ENCODE measurements around the gene UROC1.

Gene UROC1

GRCh38 chr3:126478581-126479310, 38.8 kb downstream of the UROC1 start:
- no peak for DNase-seq (ENCODE audit: low read depth in 2 of 2)

- no peak for DNase-seq (ENCODE audit: low read depth in 2 of 2)
Observed at GRCh38 chr3:126477061-126477380, 40.6 kb downstream of the UROC1 start.

- peak in 1 of 2 donors; percentile 20 for DNase-seq (ENCODE audit: low read depth in 2 of 2)
Observed at GRCh38 chr3:126476166-126477060, 41.2 kb downstream of the UROC1 start.

GRCh38 chr3:126475413-126476114, 42.0 kb downstream of the UROC1 start, which contains the start of gene ZXDC:
Gene ZXDC (minus strand): TSS chr3:126475891. CDS start chr3:126475865, 26 bp downstream.
- peak; percentile 86 for DNase-seq (ENCODE audit: low read depth in 2 of 2)

GRCh38 chr3:126474498-126475412, 42.8 kb downstream of the UROC1 start:
- DNase-seq (ENCODE audit: low read depth in 2 of 2), result peak in 1 of 2 donors; percentile 24

GRCh38 chr3:126473292-126474168, 44.0 kb downstream of the UROC1 start:
- DNase-seq (ENCODE audit: low read depth in 2 of 2), result no peak

- DNase-seq (ENCODE audit: low read depth in 2 of 2), result no peak
Observed at GRCh38 chr3:126472277-126473006, 45.1 kb downstream of the UROC1 start.

GRCh38 chr3:126469479-126469878, 48.1 kb downstream of the UROC1 start:
- DNase-seq (ENCODE audit: low read depth in 2 of 2), result no peak

GRCh38 chr3:126468028-126468891, 49.3 kb downstream of the UROC1 start:
- DNase-seq (ENCODE audit: low read depth in 2 of 2), result no peak

- no peak for DNase-seq (ENCODE audit: low read depth in 2 of 2)
Observed at GRCh38 chr3:126467611-126467955, 50.0 kb downstream of the UROC1 start.

GRCh38 chr3:126466886-126467610, 50.5 kb downstream of the UROC1 start:
- no peak for DNase-seq (ENCODE audit: low read depth in 2 of 2)

GRCh38 chr3:126465928-126466544, 51.5 kb downstream of the UROC1 start:
- no peak for DNase-seq (ENCODE audit: low read depth in 2 of 2)

GRCh38 chr3:126464997-126465396, 52.6 kb downstream of the UROC1 start:
- DNase-seq (ENCODE audit: low read depth in 2 of 2), result no peak

GRCh38 chr3:126464494-126464893, 53.1 kb downstream of the UROC1 start:
- DNase-seq (ENCODE audit: low read depth in 2 of 2), result no peak

- DNase-seq (ENCODE audit: low read depth in 2 of 2), result no peak
Observed at GRCh38 chr3:126464093-126464492, 53.5 kb downstream of the UROC1 start.

- no peak for DNase-seq (ENCODE audit: low read depth in 2 of 2)
Observed at GRCh38 chr3:126463521-126463920, 54.1 kb downstream of the UROC1 start.

- no peak for DNase-seq (ENCODE audit: low read depth in 2 of 2)
Observed at GRCh38 chr3:126461450-126462070, 56.0 kb downstream of the UROC1 start.
